ENCODE results near the gene GLYAT.

- TF ChIP-seq CTCF (conservative IDR thresholded peaks at IDR 0.05 in 1 of 2, IDR thresholded peaks at IDR 0.05 in 1 of 2; ENCODE audit: low read depth in 1 of 2, low read length in 2 of 2) (no peak), EZH2 (IDR thresholded peaks at IDR 0.05; ENCODE audit: low read length, missing control alignments) (no peak)
Observed at GRCh38 chr11:58674609-58675008, 57.1 kb downstream of the GLYAT start.
